H1 (cell line): ENCODE data around the gene CCDC18. TPM values are rescaled to one million over a fixed set of nuclear protein-coding genes. Genes with fewer than 3 reads are reported as not detected.

Experiments used
- HDAC2 ChIP-seq, 2 experiments: fragments of 300-600 bp in 1 of 2; sonication (generic) in 1 of 2; IDR thresholded peaks; 2 replicates each; pipeline ENCODE4 v1.6.1; 2011 to 2012; ENCODE audit warnings: low read depth in 2 of 2, low read length in 2 of 2, mild to moderate bottlenecking in 2 of 2, moderate library complexity in 2 of 2, borderline replicate concordance in 1 of 2, inconsistent platforms in 1 of 2
- polyA plus RNA-seq, 7 experiments: library from polyadenylated mRNA; depleted of rRNA in 3 of 7; stranded (reverse) in 5 of 7; unstranded in 2 of 7; fragments of >200 nt in 5 of 7; fragments of 200-250 nt in 2 of 7; gene quantifications; 1 replicate in 5 of 7; 2 replicates in 1 of 7; 4 replicates in 1 of 7; pipeline versions ENCODE4 v1.2.1 to v1.2.3, GENCODE V29; 2011 to 2013; ENCODE audit warnings: missing spikeins in 2 of 7, mixed read lengths in 2 of 7
- total RNA-seq: library from RNA; stranded (reverse); fragmentation: NEBNext Ultra II Directional; extraction: Animal tissue kit (Norgen Biotek cat#: 25700); gene quantifications from 2 replicates; pipeline ENCODE4 v1.2.1, GENCODE V29; 2021

CCDC18 gene
- total and polyA plus RNA-seq, 2 of the 8 experiments (the other 6 are each of a cell fraction or from before 2014, with no cell fraction given): 3.0 to 21.2 TPM

GRCh38 chr1:93143769-93144168 is 36.8 kb upstream of the CCDC18 start (continued):
- TF ChIP-seq HDAC2 (IDR thresholded peaks at IDR 0.05; ENCODE audit: borderline replicate concordance in 1 of 2, low read depth in 2 of 2, low read length in 2 of 2): no peak
